ENCODE results near the gene FOXL2NB. TPM values are rescaled to one million over a fixed set of nuclear protein-coding genes. Genes with fewer than 3 reads are reported as not detected.
"Not testable (repeated sequence)": the region's sequence is repeated elsewhere in the genome, so short reads cannot be mapped to it uniquely, and the experiment has no call there.

Gene FOXL2NB
- total RNA-seq, 1 experiment from 2014 or later = 0.35 TPM

DNA sequence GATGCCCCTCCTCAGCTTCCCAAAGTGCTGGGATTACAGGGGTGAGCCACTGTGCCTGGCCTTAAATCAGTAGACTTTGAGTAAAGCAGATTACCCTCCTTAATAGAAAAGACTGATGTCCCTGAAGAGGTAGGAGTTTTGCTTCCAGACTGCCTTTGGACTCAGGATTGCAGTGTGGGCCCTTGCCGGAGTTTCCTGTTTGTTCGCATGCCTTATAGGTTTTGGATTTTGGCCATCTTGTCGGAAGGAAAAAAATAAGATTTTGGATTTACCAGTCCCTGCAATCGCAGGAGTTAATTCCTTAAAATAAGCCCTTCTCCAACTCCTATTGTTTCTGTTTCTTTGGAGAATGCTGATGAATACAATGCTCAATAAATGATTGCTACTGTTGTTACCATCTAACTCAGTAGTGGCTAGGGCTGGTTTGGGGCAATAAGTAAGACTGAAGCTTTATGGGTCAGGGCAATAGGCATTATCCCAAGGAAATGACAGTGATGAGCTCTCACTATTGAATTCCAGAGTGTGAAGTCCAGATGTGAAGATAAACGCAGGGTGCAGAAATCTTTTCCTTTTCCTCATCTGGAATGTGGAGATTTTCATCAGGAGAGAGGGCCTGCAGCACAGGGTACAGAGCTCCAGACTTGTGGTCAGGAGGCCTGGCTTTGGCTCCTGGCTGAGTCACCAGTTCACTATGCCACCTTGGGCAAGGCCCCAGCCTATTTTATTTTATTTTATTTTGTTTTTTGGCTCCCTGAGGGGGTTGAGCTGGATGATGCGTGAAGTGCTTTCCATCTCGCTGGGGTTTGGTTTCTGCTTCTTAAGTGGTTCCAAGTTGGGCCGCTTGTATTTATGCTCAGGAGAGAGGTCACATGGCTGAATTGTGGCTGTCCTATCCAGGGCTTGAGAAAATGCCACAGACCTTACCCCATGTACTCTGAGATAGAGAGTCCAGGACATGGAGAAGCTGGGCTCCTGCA is 25.4 kb upstream of the FOXL2NB start:
- intact Hi-C loops (cut with micrococcal nuclease; ENCODE audit: unreplicated experiment) = loop anchor here (1.0 to 5.0 kb wide), 4 partner anchors 459 to 739 kb away; no protein-coding TSS in a partner anchor
- Mint-ChIP-seq H3K4me1 (ENCODE audit: low read depth, unreplicated experiment) (peaks cover 19% of the 10 kb centered on the region), H3K9me3 (ENCODE audit: low read depth, unreplicated experiment) (no peaks in the 10 kb centered on the region), H3K27ac (ENCODE audit: unreplicated experiment) (peak overlapping the region; percentile 39), H3K4me3 (ENCODE audit: low read depth, unreplicated experiment) (peak overlapping the region; percentile 16), H3K36me3 (ENCODE audit: insufficient read depth, unreplicated experiment) (no peaks in the 10 kb centered on the region), H3K27me3 (ENCODE audit: unreplicated experiment) (no peaks in the 10 kb centered on the region)
- BruUV-seq (replicated peaks) = no TSS peak
- TF ChIP-seq, protein P1, sequence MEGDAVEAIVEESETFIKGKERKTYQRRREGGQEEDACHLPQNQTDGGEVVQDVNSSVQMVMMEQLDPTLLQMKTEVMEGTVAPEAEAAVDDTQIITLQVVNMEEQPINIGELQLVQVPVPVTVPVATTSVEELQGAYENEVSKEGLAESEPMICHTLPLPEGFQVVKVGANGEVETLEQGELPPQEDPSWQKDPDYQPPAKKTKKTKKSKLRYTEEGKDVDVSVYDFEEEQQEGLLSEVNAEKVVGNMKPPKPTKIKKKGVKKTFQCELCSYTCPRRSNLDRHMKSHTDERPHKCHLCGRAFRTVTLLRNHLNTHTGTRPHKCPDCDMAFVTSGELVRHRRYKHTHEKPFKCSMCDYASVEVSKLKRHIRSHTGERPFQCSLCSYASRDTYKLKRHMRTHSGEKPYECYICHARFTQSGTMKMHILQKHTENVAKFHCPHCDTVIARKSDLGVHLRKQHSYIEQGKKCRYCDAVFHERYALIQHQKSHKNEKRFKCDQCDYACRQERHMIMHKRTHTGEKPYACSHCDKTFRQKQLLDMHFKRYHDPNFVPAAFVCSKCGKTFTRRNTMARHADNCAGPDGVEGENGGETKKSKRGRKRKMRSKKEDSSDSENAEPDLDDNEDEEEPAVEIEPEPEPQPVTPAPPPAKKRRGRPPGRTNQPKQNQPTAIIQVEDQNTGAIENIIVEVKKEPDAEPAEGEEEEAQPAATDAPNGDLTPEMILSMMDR (IDR thresholded peaks at IDR 0.05; ENCODE audit: unreplicated experiment) = no peak
- DNase-seq = peak; percentile 78
- CTCF ChIA-PET = interaction anchor here (0.5 to 3.5 kb wide), 17 partner anchors 15 to 1041 kb away, joined by 3 to 40 read pairs (median 3); partner anchors contain the start of gene CEP70

- not testable (repeated sequence) for BruUV-seq (replicated peaks); DNase-seq; H3K4me3 Mint-ChIP-seq (ENCODE audit: low read depth, unreplicated experiment); H3K27me3 Mint-ChIP-seq (ENCODE audit: unreplicated experiment); H3K9me3 Mint-ChIP-seq (ENCODE audit: low read depth, unreplicated experiment); H3K27ac Mint-ChIP-seq (ENCODE audit: unreplicated experiment); H3K36me3 Mint-ChIP-seq (ENCODE audit: insufficient read depth, unreplicated experiment)
- intact Hi-C loops (cut with micrococcal nuclease; ENCODE audit: unreplicated experiment) = loop anchor here (1.0 to 5.0 kb wide), 4 partner anchors 460 to 740 kb away; no protein-coding TSS in a partner anchor
- peaks cover 14% of the 10 kb centered on the region for H3K4me1 Mint-ChIP-seq (ENCODE audit: low read depth, unreplicated experiment)
- CTCF ChIA-PET = interaction anchor here (0.5 to 3.5 kb wide), 10 partner anchors 14 to 504 kb away, joined by 3 to 40 read pairs (median 6); partner anchors contain the start of gene CEP70
Observed at GRCh38 chr3:138922400-138922799, 24.6 kb upstream of the FOXL2NB start.

DNA sequence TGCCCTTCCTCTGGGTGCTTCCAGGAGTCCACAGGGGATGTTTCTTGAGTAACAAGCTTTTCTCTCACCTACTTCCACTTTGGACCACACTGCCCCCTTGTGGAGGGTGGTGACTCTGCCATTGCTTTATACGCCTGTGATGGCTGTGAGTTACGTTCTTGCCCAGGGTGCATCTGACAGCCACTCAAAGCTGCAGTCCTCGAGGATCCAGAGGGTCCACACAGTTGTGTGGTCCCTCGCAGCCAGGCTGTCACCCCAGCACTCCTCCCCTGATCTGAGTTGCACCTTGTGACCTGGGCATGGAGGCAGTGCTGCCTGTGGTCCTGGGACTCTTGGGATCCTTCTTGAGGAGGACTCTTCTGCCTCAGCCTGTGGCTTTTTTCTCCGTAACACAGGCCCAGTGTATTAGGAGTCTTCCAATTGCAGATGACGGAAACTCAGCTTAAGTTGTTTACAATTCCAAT is 23.5 kb upstream of the FOXL2NB start:
- H3K9me3 Mint-ChIP-seq (ENCODE audit: low read depth, unreplicated experiment) = no peaks in the 10 kb centered on the region
- TF ChIP-seq, protein P1 (IDR thresholded peaks at IDR 0.05; ENCODE audit: unreplicated experiment) = peak; percentile 90
- no peaks in the 10 kb centered on the region for H3K27me3 Mint-ChIP-seq (ENCODE audit: unreplicated experiment)
- H3K4me1 Mint-ChIP-seq (ENCODE audit: low read depth, unreplicated experiment) = peaks cover 14% of the 10 kb centered on the region
- no TSS peak for BruUV-seq (replicated peaks)
- CTCF ChIA-PET = interaction anchor here (0.6 to 3.5 kb wide), 34 partner anchors 8 to 736 kb away, joined by 3 to 40 read pairs (median 4); partner anchors contain the start of genes ARMC8, CEP70, ESYT3 and FOXL2
- H3K4me3 Mint-ChIP-seq (ENCODE audit: low read depth, unreplicated experiment) = no peak overlapping the region
- peak; percentile 98 for DNase-seq
- H3K36me3 Mint-ChIP-seq (ENCODE audit: insufficient read depth, unreplicated experiment) = no peaks in the 10 kb centered on the region
- H3K27ac Mint-ChIP-seq (ENCODE audit: unreplicated experiment) = no peak overlapping the region
- intact Hi-C loops (cut with micrococcal nuclease; ENCODE audit: unreplicated experiment) = loop anchor here (1.0 to 5.0 kb wide), 6 partner anchors 224 to 741 kb away; partner anchors contain the start of gene CEP70

- CTCF ChIA-PET = interaction anchor here (0.6 kb wide), 1 partner anchor 1118 kb away, joined by 3 read pairs; no protein-coding TSS in a partner anchor
Observed at GRCh38 chr3:138928727-138929372, 18.2 kb upstream of the FOXL2NB start.

More at GRCh38 chr3:138928727-138929372, 18.2 kb upstream of the FOXL2NB start:
- intact Hi-C loops (cut with micrococcal nuclease; ENCODE audit: unreplicated experiment) = no loop called here
- H3K4me1 Mint-ChIP-seq (ENCODE audit: low read depth, unreplicated experiment) = peaks cover 12% of the 10 kb centered on the region
- H3K9me3 Mint-ChIP-seq (ENCODE audit: low read depth, unreplicated experiment) = no peaks in the 10 kb centered on the region
- DNase-seq = no peak
- peaks cover 12% of the 10 kb centered on the region for H3K27me3 Mint-ChIP-seq (ENCODE audit: unreplicated experiment)
- no peak overlapping the region for H3K4me3 Mint-ChIP-seq (ENCODE audit: low read depth, unreplicated experiment)
- H3K36me3 Mint-ChIP-seq (ENCODE audit: insufficient read depth, unreplicated experiment) = no peaks in the 10 kb centered on the region
- BruUV-seq (replicated peaks) = no TSS peak
- TF ChIP-seq, protein P1 (IDR thresholded peaks at IDR 0.05; ENCODE audit: unreplicated experiment) = no peak
- H3K27ac Mint-ChIP-seq (ENCODE audit: unreplicated experiment) = no peak overlapping the region
